ENCODE data around the gene NFYA. TPM values are rescaled to one million over a fixed set of nuclear protein-coding genes. Genes with fewer than 3 reads are reported as not detected.

Gene NFYA
- total RNA-seq, 6 experiments from 2014 or later = 6.4 to 11.7 (median 7.7) TPM

- intact Hi-C loops (cut with DNase I) = loop anchor here in 1 of 2 donors (10.0 kb wide), 1 partner anchor 61 kb away; no protein-coding TSS in a partner anchor
- Histone ChIP-seq H3K4me1 (peaks cover 0 to 43% (median 13%) of the 10 kb centered on the region in 4 donors), H3K9me3 (no peaks in the 10 kb centered on the region), H3K27me3 (no peaks in the 10 kb centered on the region), H3K36me3 (peaks cover 0 to 16% (median 8%) of the 10 kb centered on the region in 4 donors), H3K4me3 (peak overlapping the region in 1 of 3 donors; percentile 1), H3K27ac (peak overlapping the region; percentile 20 to 63 (median 57))
- ATAC-seq = peak; percentile 54 to 75 (median 60)
- DNase-seq = no peak
- WGBS (ENCODE audit: insufficient coverage, low coverage, low lambda C conversion rate, missing lambda C conversion rate) = 12% methylated on average over 2 of the region's 2 CpGs
- TF ChIP-seq CTCF (IDR thresholded peaks at IDR 0.05) (no peak), POLR2A (IDR thresholded peaks at IDR 0.05) (no peak)
Observed at GRCh38 chr6:41065550-41066026, 7.2 kb upstream of the NFYA start.

GRCh38 chr6:41066867-41067304 is 5.9 kb upstream of the NFYA start:
- 21% methylated on average over 3 of the region's 3 CpGs for WGBS (ENCODE audit: insufficient coverage, low coverage, low lambda C conversion rate, missing lambda C conversion rate)
- no peak for TF ChIP-seq POLR2A (IDR thresholded peaks at IDR 0.05)
- peak; percentile 89 to 93 (median 90) for TF ChIP-seq CTCF (IDR thresholded peaks at IDR 0.05)
- DNase-seq (peak; percentile 72 to 79 (median 72)), ATAC-seq (peak; percentile 45 to 64 (median 53))
- intact Hi-C loops (cut with DNase I) = loop anchor here in 1 of 2 donors (10.0 kb wide), 1 partner anchor 62 kb away; no protein-coding TSS in a partner anchor
- Histone ChIP-seq H3K36me3 (peaks cover 0 to 16% (median 8%) of the 10 kb centered on the region in 4 donors), H3K4me3 (no peak overlapping the region), H3K9me3 (no peaks in the 10 kb centered on the region), H3K27ac (peak overlapping the region in 2 of 3 donors; percentile 57 to 63), H3K27me3 (no peaks in the 10 kb centered on the region), H3K4me1 (peaks cover 0 to 50% (median 13%) of the 10 kb centered on the region in 4 donors)

- Histone ChIP-seq H3K4me1 (peaks cover 0 to 40% (median 10%) of the 10 kb centered on the region in 4 donors), H3K4me3 (peak overlapping the region; percentile 54 to 88 (median 80)), H3K36me3 (peaks cover 0 to 16% (median 8%) of the 10 kb centered on the region in 4 donors), H3K27ac (peak overlapping the region; percentile 95 to 99 (median 98)), H3K9me3 (no peaks in the 10 kb centered on the region), H3K27me3 (no peaks in the 10 kb centered on the region)
- ATAC-seq = no peak
- peak in 1 of 4 donors; percentile 15 for TF ChIP-seq CTCF (IDR thresholded peaks at IDR 0.05)
- TF ChIP-seq POLR2A (IDR thresholded peaks at IDR 0.05) = no peak
- under 1% methylated on average over 16 of the region's 16 CpGs for WGBS (ENCODE audit: insufficient coverage, low coverage, low lambda C conversion rate, missing lambda C conversion rate)
- DNase-seq = peak in 2 of 3 donors; percentile 86 to 89
- intact Hi-C loops (cut with DNase I) = no loop called here
Observed at GRCh38 chr6:41071501-41071922, 1.3 kb upstream of the NFYA start.

- peak; percentile 72 for TF ChIP-seq POLR2A (IDR thresholded peaks at IDR 0.05)
- no peak for TF ChIP-seq CTCF (IDR thresholded peaks at IDR 0.05)
- Histone ChIP-seq H3K27ac (peak within 1 kb of the TSS; percentile 95 to 99 (median 98)), H3K9me3 (no peaks in the 10 kb centered on the region), H3K27me3 (no peaks in the 10 kb centered on the region), H3K36me3 (peaks cover 0 to 16% (median 8%) of the 10 kb centered on the region in 4 donors), H3K4me1 (peaks cover 0 to 41% (median 9%) of the 10 kb centered on the region in 4 donors), H3K4me3 (peak within 1 kb of the TSS; percentile 80 to 92 (median 88))
- ATAC-seq = peak; percentile 68 to 86 (median 76)
- WGBS (ENCODE audit: insufficient coverage, low coverage, low lambda C conversion rate, missing lambda C conversion rate) = 0% methylated on average over 26 of the region's 63 CpGs
- intact Hi-C loops (cut with DNase I) = no loop called here
- peak; percentile 99 to 100 (median 100) for DNase-seq
Observed at GRCh38 chr6:41071923-41072835, 595 bp upstream of the NFYA start, which contains the start of gene OARD1. Gene OARD1, minus strand, starts transcription at chr6:41072356. Its CDS starts 722 bp downstream, at chr6:41071634.

Data from right lobe of liver (tissue), 6 donors.